ENCODE data around the gene DST. TPM values are rescaled to one million over a fixed set of nuclear protein-coding genes. Genes with fewer than 3 reads are reported as not detected.

Gene DST
- total RNA-seq, 1 experiment from 2014 or later = 91.9 TPM

DNA sequence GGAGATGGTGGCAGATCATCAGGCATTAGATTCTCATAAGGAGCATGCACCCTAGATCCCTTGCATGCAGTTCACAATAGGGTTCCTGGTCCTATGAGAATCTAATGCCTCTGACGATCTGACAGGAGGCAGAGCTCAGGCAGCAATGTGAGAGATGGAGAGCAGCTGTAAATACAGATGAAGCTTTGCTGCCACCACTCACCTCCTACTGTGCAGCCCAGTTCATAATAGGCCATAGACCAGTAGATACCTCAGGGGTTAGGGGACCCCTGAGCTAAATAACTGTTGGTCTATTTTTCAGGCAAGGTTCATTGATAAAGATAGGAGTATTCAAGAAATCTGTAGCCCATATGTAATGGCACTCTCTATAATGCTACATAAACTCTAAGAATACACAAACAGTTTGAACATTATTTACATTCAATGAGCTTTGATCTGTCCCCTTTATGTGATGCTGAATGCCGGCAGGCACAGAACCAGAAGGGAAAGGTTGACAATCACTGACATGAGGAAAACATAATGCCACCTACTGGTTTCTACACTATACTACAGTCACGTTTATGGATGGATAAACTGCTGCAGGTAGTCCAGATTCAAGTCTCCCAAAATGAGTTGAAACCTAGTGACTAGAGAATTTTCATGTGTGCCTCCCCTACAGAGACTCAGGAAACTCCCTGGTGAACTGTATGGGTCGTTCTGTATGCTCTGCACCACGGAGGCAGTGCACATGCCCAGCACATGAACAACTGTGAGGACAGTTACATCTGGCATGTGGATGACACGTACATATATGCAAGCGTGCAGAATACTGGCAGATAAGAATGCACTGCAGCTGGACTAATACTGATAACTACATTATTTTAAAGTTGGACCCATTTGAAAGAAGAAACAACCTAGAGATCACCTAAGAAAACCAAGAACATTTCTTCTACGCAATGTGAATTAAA lies 72.0 kb downstream of the DST start:
- no peak overlapping the region for H3K27ac ChIP-seq (ENCODE audit: insufficient read length, low read depth, low read length)
- H3K27me3 ChIP-seq (ENCODE audit: insufficient read depth, low read length) = no peaks in the 10 kb centered on the region
- H3K4me1 ChIP-seq (ENCODE audit: insufficient read depth, low read length) = no peaks in the 10 kb centered on the region
- Mint-ChIP-seq H3K27me3 (ENCODE audit: low read depth) (no peaks in the 10 kb centered on the region), H3K4me3 (no peak overlapping the region), H3K4me1 (peaks cover 7 to 8% of the 10 kb centered on the region in 2 experiments), H3K36me3 (ENCODE audit: insufficient read depth in 1 of 3, low read depth in 3 of 3) (peaks cover 32 to 44% (median 40%) of the 10 kb centered on the region in 3 experiments), H3K27ac (no peak overlapping the region), H3K9me3 (peaks cover 3 to 6% of the 10 kb centered on the region in 2 experiments)
- no peak overlapping the region for H2BK15ac ChIP-seq (ENCODE audit: low read depth, low read length)
- no peak overlapping the region for H2BK120ac ChIP-seq (ENCODE audit: low read depth, low read length, poor library complexity, severe bottlenecking)
- no peak overlapping the region for H2BK12ac ChIP-seq (ENCODE audit: insufficient read length, low read depth, low read length)
- H3K9ac ChIP-seq (ENCODE audit: extremely low read depth, insufficient read length, low read length) = no peak overlapping the region
- H3K56ac ChIP-seq (ENCODE audit: insufficient read length, low read depth, low read length) = no peak overlapping the region
- no CpG with 5 or more reads among the region's 8 CpGs for WGBS (ENCODE audit: extremely low coverage, insufficient read length, low lambda C conversion rate)
- no peak overlapping the region for H3K4me2 ChIP-seq (ENCODE audit: insufficient read depth, insufficient read length, low read length)
- H3K18ac ChIP-seq (ENCODE audit: insufficient read length, low read depth, low read length) = no peak overlapping the region
- H2BK20ac ChIP-seq (ENCODE audit: low read depth, low read length, poor library complexity, severe bottlenecking) = no peak overlapping the region
- no peaks in the 10 kb centered on the region for H3K23me2 ChIP-seq (ENCODE audit: insufficient read length, low read depth, low read length, poor library complexity, severe bottlenecking)
- no peak overlapping the region for H3K23ac ChIP-seq (ENCODE audit: insufficient read length, low read depth, low read length)
- H4K20me1 ChIP-seq (ENCODE audit: control insufficient read depth, insufficient read depth, insufficient read length) = no peaks in the 10 kb centered on the region
- no peaks in the 10 kb centered on the region for H3K9me3 ChIP-seq (ENCODE audit: control insufficient read depth, low read depth, low read length)
- TF ChIP-seq, protein P1, sequence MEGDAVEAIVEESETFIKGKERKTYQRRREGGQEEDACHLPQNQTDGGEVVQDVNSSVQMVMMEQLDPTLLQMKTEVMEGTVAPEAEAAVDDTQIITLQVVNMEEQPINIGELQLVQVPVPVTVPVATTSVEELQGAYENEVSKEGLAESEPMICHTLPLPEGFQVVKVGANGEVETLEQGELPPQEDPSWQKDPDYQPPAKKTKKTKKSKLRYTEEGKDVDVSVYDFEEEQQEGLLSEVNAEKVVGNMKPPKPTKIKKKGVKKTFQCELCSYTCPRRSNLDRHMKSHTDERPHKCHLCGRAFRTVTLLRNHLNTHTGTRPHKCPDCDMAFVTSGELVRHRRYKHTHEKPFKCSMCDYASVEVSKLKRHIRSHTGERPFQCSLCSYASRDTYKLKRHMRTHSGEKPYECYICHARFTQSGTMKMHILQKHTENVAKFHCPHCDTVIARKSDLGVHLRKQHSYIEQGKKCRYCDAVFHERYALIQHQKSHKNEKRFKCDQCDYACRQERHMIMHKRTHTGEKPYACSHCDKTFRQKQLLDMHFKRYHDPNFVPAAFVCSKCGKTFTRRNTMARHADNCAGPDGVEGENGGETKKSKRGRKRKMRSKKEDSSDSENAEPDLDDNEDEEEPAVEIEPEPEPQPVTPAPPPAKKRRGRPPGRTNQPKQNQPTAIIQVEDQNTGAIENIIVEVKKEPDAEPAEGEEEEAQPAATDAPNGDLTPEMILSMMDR (conservative IDR thresholded peaks at IDR 0.05) = peak; percentile 64
- DNase-seq = no peak
- no peaks in the 10 kb centered on the region for H3K79me1 ChIP-seq (ENCODE audit: insufficient read depth, low read depth, low read length, poor library complexity, severe bottlenecking)
- no peak overlapping the region for H3K14ac ChIP-seq (ENCODE audit: insufficient read depth, low read length)
- H4K91ac ChIP-seq (ENCODE audit: insufficient read length, low read depth, low read length) = no peak overlapping the region
- no peak overlapping the region for H3T11ph ChIP-seq (ENCODE audit: low read length)
- no peak overlapping the region for H2AK5ac ChIP-seq (ENCODE audit: insufficient read length, low read length)
- H3K79me2 ChIP-seq (ENCODE audit: insufficient read depth, low read length) = no peaks in the 10 kb centered on the region
- no peak overlapping the region for H3K4ac ChIP-seq (ENCODE audit: low read depth, low read length)
- no peak overlapping the region for H2AFZ ChIP-seq (ENCODE audit: low read length)
- H2BK5ac ChIP-seq (ENCODE audit: insufficient read length, low read length) = no peak overlapping the region
- no peak overlapping the region for H4K5ac ChIP-seq (ENCODE audit: insufficient read length, low read depth, low read length)
- H4K8ac ChIP-seq (replicated peaks; ENCODE audit: insufficient read length, low read depth, low read length) = no peak overlapping the region
